ENCODE results near the gene OGDHL.

The OGDHL gene

DNA sequence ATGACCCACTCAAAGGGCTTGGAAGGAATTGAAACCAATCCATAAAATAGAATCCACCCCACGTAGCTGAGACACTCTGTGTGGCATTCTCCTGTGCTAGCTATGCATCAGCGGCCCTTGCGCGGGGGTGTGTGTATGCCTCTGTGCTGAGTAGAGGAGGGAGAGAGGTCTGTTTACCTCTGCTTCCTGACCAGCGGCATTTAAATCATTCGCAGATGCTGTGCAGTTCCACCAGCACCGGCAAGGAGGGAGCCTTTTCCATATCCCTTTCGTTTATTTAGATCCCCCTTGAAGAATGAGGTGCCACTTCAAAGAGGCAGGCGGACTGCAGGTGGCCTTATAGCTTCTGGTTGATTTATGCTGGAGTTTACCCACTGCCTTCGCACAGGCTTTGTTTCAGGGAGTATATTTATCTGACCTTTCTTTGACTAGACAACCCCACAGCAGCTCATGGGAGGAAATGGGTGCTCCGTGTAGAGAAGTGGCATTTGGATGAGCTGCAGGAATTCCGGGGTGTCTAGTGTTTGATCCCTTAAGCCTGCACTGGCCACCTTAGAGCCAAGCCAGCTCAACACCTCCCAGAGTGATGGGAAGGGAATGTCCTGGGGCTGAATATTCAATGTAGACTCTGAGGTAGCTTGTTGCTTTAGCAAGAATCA, 71.3 kb downstream of the OGDHL start:
- DNase-seq (ENCODE audit: low read depth in 3 of 3) = no peak

- no peak for DNase-seq (ENCODE audit: low read depth in 3 of 3)
Measured at GRCh38 chr10:49689882-49690510, 72.1 kb downstream of the OGDHL start.

DNA sequence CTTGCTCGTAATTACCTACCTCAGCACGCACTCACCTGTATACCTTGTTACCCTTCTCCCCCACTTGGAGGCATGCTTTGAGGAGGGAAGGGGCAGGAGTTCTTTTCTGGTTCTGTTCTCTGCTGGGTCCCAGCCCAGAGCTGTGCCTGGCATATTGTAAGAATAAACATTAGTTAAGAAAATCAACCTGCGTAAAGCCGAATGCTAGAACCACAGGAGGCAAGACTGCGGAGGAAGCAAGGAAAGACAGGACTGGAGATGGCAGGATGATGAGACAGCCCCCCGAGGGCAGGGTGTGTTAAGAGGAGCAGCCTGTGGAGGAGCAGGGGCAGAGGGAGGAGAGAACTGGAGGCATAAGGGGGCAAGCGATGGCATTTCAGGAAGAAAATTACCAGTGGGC, 73.2 kb downstream of the OGDHL start:
- no peak for DNase-seq (ENCODE audit: low read depth in 3 of 3)

GRCh38 chr10:49688261-49688846, 73.8 kb downstream of the OGDHL start:
- DNase-seq (ENCODE audit: low read depth in 3 of 3) = no peak

GRCh38 chr10:49686651-49687050, 75.5 kb downstream of the OGDHL start:
- DNase-seq (ENCODE audit: low read depth in 3 of 3) = no peak

Data from stimulated activated CD4-positive, alpha-beta T cell treated with anti-CD3 and anti-CD28 coated beads, TNF-alpha, amount 100 ng/mL, for 48 hours (primary cell).